ENCODE results near the gene CNPY3.
A peak's percentile ranks its signal among the peaks of the same experiment; 100 is the strongest.
"Not testable (repeated sequence)": the region's sequence is repeated elsewhere in the genome, so short reads cannot be mapped to it uniquely, and the experiment has no call there.

Gene CNPY3

DNA sequence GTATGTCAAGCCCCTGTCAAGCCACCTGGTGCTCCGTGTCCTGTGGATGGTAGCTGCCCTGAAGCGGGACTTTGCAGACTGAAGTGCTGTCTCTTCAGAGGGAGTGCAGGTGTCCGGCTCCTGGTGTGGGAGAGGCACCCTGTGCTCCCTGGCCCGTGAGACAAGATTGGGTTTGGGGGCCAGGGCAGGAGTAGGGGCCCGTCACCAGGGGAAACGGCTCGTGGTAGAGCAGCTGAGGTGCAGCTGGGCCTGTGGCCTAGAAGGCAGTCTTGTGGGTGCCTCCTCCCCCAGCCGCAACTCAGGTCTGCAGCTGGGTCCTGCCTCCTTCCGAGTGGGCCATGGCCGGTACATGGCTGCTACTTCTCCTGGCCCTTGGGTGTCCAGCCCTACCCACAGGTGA, 13.5 kb upstream of the CNPY3 start, which contains the start of gene PTCRA:
Gene PTCRA (plus strand): TSS at position 322 of the 400 bp plus-strand sequence. CDS start 17 bp downstream, at position 339.
- DNase-seq (ENCODE audit: low read depth, low spot score), result no peak

DNA sequence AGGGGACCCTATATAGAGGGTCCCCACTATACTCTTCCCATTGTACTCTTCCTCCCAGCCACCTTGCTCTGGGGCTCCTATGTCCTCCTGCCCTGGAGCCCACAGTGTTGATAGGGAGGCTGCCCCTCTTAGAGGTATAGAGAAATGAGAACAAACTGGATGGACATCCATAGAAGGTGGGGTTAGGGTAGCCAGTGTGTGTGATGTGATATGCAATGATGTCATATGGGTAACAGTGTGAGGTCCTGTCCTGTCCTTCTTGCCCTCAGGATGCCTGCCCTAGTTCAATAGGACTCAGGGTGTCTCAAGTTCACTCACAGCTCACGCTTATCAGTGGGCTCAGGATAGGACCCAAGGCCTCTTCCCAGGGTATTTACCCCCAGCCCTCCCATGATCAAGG, 13.0 kb upstream of the CNPY3 start:
- DNase-seq (ENCODE audit: low read depth, low spot score), result no peak

DNA sequence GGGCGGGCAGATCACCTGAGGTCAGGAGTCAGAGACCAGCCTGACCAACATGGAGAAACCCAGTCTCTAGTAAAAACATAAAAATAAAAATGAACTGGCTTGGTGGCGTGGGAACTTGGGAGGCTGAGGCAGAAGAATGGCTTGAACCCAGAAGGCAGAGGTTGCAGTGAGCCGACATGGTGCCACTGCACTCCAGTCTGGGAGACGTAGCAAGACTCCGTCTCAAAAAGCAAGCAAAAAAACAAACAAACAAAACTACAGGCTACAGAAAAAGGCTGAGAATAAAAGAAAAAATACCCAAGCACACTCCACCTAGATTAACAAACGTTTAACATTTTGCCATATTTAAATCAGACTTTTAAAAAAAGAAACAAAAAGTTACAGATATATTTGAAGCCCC, 7.5 kb upstream of the CNPY3 start:
- no peak for DNase-seq (ENCODE audit: low read depth, low spot score)

DNA sequence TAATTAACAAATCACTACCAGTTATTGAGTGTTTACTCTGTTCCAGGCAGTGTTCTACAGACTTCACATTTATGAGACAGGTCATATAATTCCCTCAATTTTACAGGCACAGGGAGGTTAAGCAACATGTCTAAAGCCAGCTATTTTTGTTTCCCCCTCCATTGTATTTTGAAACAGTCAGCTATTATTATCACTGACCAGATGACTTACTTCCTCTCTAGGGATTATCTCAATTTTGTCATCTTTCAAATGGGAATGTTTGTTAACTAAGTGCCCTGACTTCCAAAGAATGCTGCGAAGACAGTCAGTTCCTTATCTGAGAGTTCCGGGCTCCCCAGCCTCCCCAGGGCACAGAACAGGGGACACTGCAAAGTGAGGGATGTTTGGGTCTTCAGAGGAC, 5.6 kb upstream of the CNPY3 start:
- no peak for DNase-seq (ENCODE audit: low read depth, low spot score)

DNA sequence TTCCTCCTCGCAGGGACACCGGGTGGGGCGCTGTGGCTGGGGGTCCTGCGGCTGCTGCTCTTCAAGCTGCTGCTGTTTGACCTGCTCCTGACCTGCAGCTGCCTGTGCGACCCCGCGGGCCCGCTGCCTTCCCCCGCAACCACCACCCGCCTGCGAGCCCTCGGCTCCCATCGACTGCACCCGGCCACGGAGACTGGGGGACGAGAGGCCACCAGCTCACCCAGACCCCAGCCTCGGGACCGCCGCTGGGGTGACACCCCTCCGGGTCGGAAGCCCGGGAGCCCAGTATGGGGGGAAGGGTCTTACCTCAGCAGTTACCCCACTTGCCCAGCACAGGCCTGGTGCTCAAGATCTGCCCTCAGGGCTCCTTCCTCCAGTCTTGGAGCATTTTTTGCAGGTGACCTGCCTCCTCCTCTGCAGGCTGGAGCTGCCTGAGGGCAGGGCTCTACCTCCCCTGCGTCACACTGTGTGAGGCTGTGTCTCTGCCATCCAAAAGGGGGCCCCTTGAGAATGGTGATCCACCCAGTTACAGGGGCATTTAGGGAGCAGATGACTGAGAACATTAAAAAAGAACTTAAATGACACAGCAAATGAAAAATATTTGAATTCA, 3.9 kb upstream of the CNPY3 start:
- DNase-seq (ENCODE audit: low read depth, low spot score), result no peak

GRCh38 chr6:42929821-42930360, 611 bp downstream of the CNPY3 start:
- peak; percentile 24 for DNase-seq (ENCODE audit: low read depth, low spot score)

- no peak for DNase-seq (ENCODE audit: low read depth, low spot score)
Measured at GRCh38 chr6:42932412-42932811, 3.1 kb downstream of the CNPY3 start.

GRCh38 chr6:42933205-42933604, 3.9 kb downstream of the CNPY3 start:
- DNase-seq (ENCODE audit: low read depth, low spot score), result no peak

DNA sequence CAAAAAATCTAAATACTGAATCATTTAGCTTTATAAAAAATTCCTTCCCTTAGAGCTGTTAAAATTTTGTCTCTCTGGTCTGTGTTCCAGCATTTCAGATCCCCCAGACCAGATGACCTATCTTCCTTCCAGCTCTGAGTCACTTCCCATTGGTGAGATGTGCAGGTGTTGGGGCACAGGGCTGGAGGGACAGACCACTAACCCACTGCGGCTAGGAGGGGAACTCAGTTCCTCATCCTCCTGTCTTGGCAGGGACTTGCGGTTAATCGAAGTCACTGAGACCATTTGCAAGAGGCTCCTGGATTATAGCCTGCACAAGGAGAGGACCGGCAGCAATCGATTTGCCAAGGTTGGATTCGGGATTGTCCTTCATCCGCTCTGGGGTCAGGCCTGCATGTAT, 6.0 kb downstream of the CNPY3 start:
- DNase-seq (ENCODE audit: low read depth, low spot score), result no peak

DNA sequence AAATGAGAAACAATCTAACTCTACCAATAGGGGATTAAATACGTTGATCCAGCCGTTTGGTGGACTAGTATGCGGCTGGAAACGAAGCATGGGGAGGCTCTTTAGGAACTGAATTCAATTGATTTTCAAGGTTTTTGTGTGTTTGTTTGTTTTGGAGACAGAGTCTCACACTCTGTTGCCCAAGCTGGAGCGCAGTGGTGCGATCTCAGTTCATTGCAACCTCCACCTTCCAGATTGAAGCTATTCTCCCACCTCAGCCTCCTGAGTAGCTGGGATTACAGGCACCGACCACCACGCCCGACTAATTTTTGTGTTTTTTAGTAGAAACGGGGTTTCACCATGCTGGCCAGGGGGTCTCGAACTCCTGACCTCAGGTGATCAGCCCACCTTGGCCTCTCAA, 7.1 kb downstream of the CNPY3 start:
- DNase-seq (ENCODE audit: low read depth, low spot score), result no peak

- no peak for DNase-seq (ENCODE audit: low read depth, low spot score)
Measured at GRCh38 chr6:42937548-42938427, 8.5 kb downstream of the CNPY3 start.

DNA sequence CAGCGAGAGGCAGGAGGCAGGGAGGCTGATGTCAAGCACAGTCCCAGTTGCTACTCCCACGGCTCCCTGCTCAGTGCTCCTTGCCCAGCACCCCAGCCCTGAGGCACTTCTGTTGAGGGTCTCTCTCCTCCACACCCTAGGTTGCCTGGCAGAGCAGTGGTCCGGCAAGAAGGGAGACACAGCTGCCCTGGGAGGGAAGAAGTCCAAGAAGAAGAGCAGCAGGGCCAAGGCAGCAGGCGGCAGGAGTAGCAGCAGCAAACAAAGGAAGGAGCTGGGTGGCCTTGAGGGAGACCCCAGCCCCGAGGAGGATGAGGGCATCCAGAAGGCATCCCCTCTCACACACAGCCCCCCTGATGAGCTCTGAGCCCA, 9.1 kb downstream of the CNPY3 start:
- no peak for DNase-seq (ENCODE audit: low read depth, low spot score)

GRCh38 chr6:42938987-42939809, 9.9 kb downstream of the CNPY3 start:
- no peak for DNase-seq (ENCODE audit: low read depth, low spot score)

DNA sequence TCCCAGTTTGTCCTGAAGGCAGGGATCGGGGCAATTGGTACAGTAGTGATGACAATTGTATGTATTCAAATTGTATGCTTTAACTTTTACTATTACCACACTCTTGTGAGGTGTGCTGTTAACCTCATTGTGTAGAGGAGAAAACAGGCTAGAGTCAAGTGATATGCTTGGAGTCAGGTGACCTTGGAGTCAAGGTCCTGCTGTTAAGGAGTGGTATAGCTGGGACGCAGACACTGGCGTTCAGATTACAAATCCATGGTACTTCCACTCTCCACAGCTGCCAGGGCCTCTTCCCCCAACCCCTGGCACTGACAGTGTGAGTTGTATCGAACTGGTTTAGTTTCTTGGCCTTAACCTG, 10.5 kb downstream of the CNPY3 start:
- DNase-seq (ENCODE audit: low read depth, low spot score), result no peak

GRCh38 chr6:42940493-42941045, 11.3 kb downstream of the CNPY3 start:
- no peak for DNase-seq (ENCODE audit: low read depth, low spot score)

- not testable (repeated sequence) for DNase-seq (ENCODE audit: low read depth, low spot score)
Measured at GRCh38 chr6:42941356-42941755, 12.1 kb downstream of the CNPY3 start.

GRCh38 chr6:42942444-42942843, 13.2 kb downstream of the CNPY3 start:
- DNase-seq (ENCODE audit: low read depth, low spot score), result no peak

DNA sequence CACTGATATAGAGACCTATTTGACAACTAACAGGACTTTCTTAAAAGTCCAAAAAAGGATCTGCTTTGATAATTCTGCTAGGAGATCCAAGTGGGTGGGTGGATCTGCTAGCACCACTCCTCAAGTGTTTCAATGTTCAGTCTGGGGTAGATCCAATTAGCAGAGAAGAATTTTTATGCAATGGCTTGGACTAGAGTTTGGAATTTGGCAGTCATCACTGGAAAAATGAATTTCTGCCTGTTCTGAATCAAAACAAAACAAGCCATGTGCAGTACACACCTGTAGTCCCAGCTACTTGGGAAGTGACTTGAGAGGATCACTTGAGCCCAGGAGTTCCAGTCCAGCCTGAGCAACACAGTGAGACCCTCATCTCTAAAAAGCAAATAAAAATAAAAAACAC, 18.7 kb downstream of the CNPY3 start:
- DNase-seq (ENCODE audit: low read depth, low spot score), result no peak

- no peak for DNase-seq (ENCODE audit: low read depth, low spot score)
Measured at GRCh38 chr6:42952389-42952788, 23.1 kb downstream of the CNPY3 start.

DNA sequence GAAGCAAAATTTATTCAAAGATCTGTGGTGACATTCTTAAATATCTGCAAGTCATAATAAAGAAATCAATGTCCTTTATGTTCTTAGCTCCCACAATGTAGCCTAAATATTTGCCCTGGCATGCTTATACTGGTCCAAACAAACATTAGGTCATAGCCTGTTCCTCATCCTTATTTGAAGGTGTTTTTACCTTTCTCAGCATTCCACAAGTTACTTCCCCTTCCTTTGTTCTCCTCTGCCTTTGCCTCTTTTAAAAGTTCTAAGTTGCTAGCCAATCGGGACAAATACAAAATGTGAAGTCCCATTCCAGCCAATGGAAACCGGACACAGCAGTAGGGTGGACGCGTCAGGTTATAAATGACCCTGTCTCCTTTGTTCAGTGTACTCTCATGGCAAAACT, 25.1 kb downstream of the CNPY3 start:
- DNase-seq (ENCODE audit: low read depth, low spot score), result not testable (repeated sequence)

GRCh38 chr6:42958125-42958524, 28.8 kb downstream of the CNPY3 start:
- no peak for DNase-seq (ENCODE audit: low read depth, low spot score)

DNA sequence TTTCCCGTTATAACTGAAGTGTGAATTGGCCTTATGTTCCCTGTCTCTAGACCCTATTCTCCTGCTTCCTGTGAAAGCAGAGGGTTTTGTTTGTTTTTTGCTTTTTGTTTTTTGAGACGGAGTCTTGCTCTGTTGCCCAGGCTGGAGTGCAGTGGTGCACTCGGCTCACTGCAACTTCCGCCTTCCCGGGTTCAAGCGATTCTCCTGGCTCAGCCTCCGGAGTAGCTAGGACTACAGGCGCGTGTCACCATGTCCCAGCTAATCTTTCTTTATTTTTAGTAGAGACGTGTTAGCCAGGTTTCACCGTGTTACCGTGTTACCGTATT, 30.6 kb downstream of the CNPY3 start:
- DNase-seq (ENCODE audit: low read depth, low spot score), result no peak
